Measurements from ENCODE around the gene MDN1. TPM values are rescaled to one million over a fixed set of nuclear protein-coding genes. Genes with fewer than 3 reads are reported as not detected.
"Not testable (repeated sequence)": the region's sequence is repeated elsewhere in the genome, so short reads cannot be mapped to it uniquely, and the experiment has no call there.

Gene MDN1
- total RNA-seq, 1 donor from 2014 or later = 25.8 TPM

GRCh38 chr6:89769572-89769971 lies 50.0 kb downstream of the MDN1 start:
- no peak for DNase-seq (ENCODE audit: low read depth)

GRCh38 chr6:89768324-89768723 lies 51.3 kb downstream of the MDN1 start:
- no peak for DNase-seq (ENCODE audit: low read depth)

GRCh38 chr6:89763550-89763949 lies 56.0 kb downstream of the MDN1 start:
- no peak for DNase-seq (ENCODE audit: low read depth)

GRCh38 chr6:89758830-89759229 lies 60.8 kb downstream of the MDN1 start:
- no peak for DNase-seq (ENCODE audit: low read depth)

GRCh38 chr6:89750338-89750737 lies 69.3 kb downstream of the MDN1 start:
- no peak for DNase-seq (ENCODE audit: low read depth)

- no peak for DNase-seq (ENCODE audit: low read depth)
Measured at GRCh38 chr6:89749918-89750317, 69.7 kb downstream of the MDN1 start.

- no peak for DNase-seq (ENCODE audit: low read depth)
Measured at GRCh38 chr6:89745716-89746115, 73.9 kb downstream of the MDN1 start.

GRCh38 chr6:89745096-89745495 lies 74.5 kb downstream of the MDN1 start:
- DNase-seq (ENCODE audit: low read depth) = no peak

GRCh38 chr6:89736893-89737292 lies 82.7 kb downstream of the MDN1 start:
- DNase-seq (ENCODE audit: low read depth) = no peak

GRCh38 chr6:89734526-89734925 lies 85.1 kb downstream of the MDN1 start:
- DNase-seq (ENCODE audit: low read depth) = peak; percentile 8

- DNase-seq (ENCODE audit: low read depth) = no peak
Measured at GRCh38 chr6:89731924-89732567, 87.5 kb downstream of the MDN1 start.

- DNase-seq (ENCODE audit: low read depth) = not testable (repeated sequence)
Measured at GRCh38 chr6:89731262-89731661, 88.3 kb downstream of the MDN1 start.

- no peak for DNase-seq (ENCODE audit: low read depth)
Measured at GRCh38 chr6:89729818-89730217, 89.8 kb downstream of the MDN1 start.

GRCh38 chr6:89727501-89727900 lies 92.1 kb downstream of the MDN1 start:
- no peak for DNase-seq (ENCODE audit: low read depth)

GRCh38 chr6:89724981-89725380 lies 94.6 kb downstream of the MDN1 start:
- no peak for DNase-seq (ENCODE audit: low read depth)

- no peak for DNase-seq (ENCODE audit: low read depth)
Measured at GRCh38 chr6:89723046-89723445, 96.5 kb downstream of the MDN1 start.

GRCh38 chr6:89716532-89716931 lies 103.1 kb downstream of the MDN1 start:
- DNase-seq (ENCODE audit: low read depth) = no peak

- DNase-seq (ENCODE audit: low read depth) = peak; percentile 61
Measured at GRCh38 chr6:89711801-89712200, 107.8 kb downstream of the MDN1 start.

GRCh38 chr6:89708316-89708715 lies 111.3 kb downstream of the MDN1 start:
- no peak for DNase-seq (ENCODE audit: low read depth)

GRCh38 chr6:89707766-89708165 lies 111.8 kb downstream of the MDN1 start:
- no peak for DNase-seq (ENCODE audit: low read depth)

- no peak for DNase-seq (ENCODE audit: low read depth)
Measured at GRCh38 chr6:89706121-89706520, 113.5 kb downstream of the MDN1 start.

GRCh38 chr6:89703292-89703691 lies 116.3 kb downstream of the MDN1 start:
- DNase-seq (ENCODE audit: low read depth) = no peak

GRCh38 chr6:89702349-89702748 lies 117.2 kb downstream of the MDN1 start:
- no peak for DNase-seq (ENCODE audit: low read depth)

GRCh38 chr6:89695667-89696066 lies 123.9 kb downstream of the MDN1 start:
- DNase-seq (ENCODE audit: low read depth) = no peak
